ENCODE results near the gene ADGRL3. TPM values are rescaled to one million over a fixed set of nuclear protein-coding genes. Genes with fewer than 3 reads are reported as not detected.

Gene ADGRL3
- total RNA-seq, 4 donors from 2014 or later, result 0.67 to 4.6 (median 1.6) TPM

GRCh38 chr4:61889117-61889516 lies 689.0 kb downstream of the ADGRL3 start:
- WGBS, 2 donors, result 90 to 93% methylated on average over 1 of the region's 1 CpG
- Histone ChIP-seq H3K4me3 (replicated peaks in 1 of 3) (no peak overlapping the region), H3K36me3 (no peaks in the 10 kb centered on the region), H3K9me3 (no peaks in the 10 kb centered on the region), H3K27ac (no peak overlapping the region), H3K4me1 (no peaks in the 10 kb centered on the region), H3K27me3 (no peaks in the 10 kb centered on the region)
- TF ChIP-seq POLR2A (IDR thresholded peaks at IDR 0.05), result no peak
- TF ChIP-seq CTCF (IDR thresholded peaks at IDR 0.05), result no peak
- intact Hi-C loops (cut with DNase I), result no loop called here
- DNase-seq, result no peak

GRCh38 chr4:61890321-61890720 lies 690.2 kb downstream of the ADGRL3 start:
- 76 to 82% methylated on average over 3 of the region's 3 CpGs for WGBS, 2 donors
- Histone ChIP-seq H3K4me3 (replicated peaks in 1 of 3) (no peak overlapping the region), H3K36me3 (no peaks in the 10 kb centered on the region), H3K4me1 (no peaks in the 10 kb centered on the region), H3K27ac (no peak overlapping the region), H3K27me3 (no peaks in the 10 kb centered on the region), H3K9me3 (no peaks in the 10 kb centered on the region)
- TF ChIP-seq POLR2A (IDR thresholded peaks at IDR 0.05), result no peak
- no peak for TF ChIP-seq CTCF (IDR thresholded peaks at IDR 0.05)
- intact Hi-C loops (cut with DNase I), result no loop called here
- DNase-seq, result no peak

- intact Hi-C loops (cut with DNase I), result no loop called here
- no peak for DNase-seq
- Histone ChIP-seq H3K9me3 (no peaks in the 10 kb centered on the region), H3K27me3 (no peaks in the 10 kb centered on the region), H3K4me3 (replicated peaks in 1 of 3) (no peak overlapping the region), H3K27ac (no peak overlapping the region), H3K4me1 (no peaks in the 10 kb centered on the region), H3K36me3 (no peaks in the 10 kb centered on the region)
- TF ChIP-seq POLR2A (IDR thresholded peaks at IDR 0.05) (no peak), CTCF (IDR thresholded peaks at IDR 0.05) (no peak)
Observed at GRCh38 chr4:61891953-61892352, 691.8 kb downstream of the ADGRL3 start.

- DNase-seq, result no peak
- TF ChIP-seq POLR2A (IDR thresholded peaks at IDR 0.05) (no peak), CTCF (IDR thresholded peaks at IDR 0.05) (no peak)
- Histone ChIP-seq H3K27ac (no peak overlapping the region), H3K4me3 (replicated peaks in 1 of 3) (no peak overlapping the region), H3K9me3 (no peaks in the 10 kb centered on the region), H3K27me3 (no peaks in the 10 kb centered on the region), H3K36me3 (no peaks in the 10 kb centered on the region), H3K4me1 (no peaks in the 10 kb centered on the region)
- WGBS, 2 donors, result 86 to 94% methylated on average over 2 of the region's 2 CpGs
- intact Hi-C loops (cut with DNase I), result no loop called here
Observed at GRCh38 chr4:61896634-61897033, 696.5 kb downstream of the ADGRL3 start.

- WGBS, 2 donors, result 86 to 87% methylated on average over 4 of the region's 4 CpGs
- intact Hi-C loops (cut with DNase I), result no loop called here
- no peak for DNase-seq
Observed at GRCh38 chr4:61909031-61909430, 708.9 kb downstream of the ADGRL3 start.

More at GRCh38 chr4:61909031-61909430, 708.9 kb downstream of the ADGRL3 start:
- Histone ChIP-seq H3K4me1 (no peaks in the 10 kb centered on the region), H3K36me3 (no peaks in the 10 kb centered on the region), H3K9me3 (no peaks in the 10 kb centered on the region), H3K4me3 (replicated peaks in 1 of 3) (no peak overlapping the region), H3K27me3 (no peaks in the 10 kb centered on the region), H3K27ac (no peak overlapping the region)
- TF ChIP-seq CTCF (IDR thresholded peaks at IDR 0.05) (no peak), POLR2A (IDR thresholded peaks at IDR 0.05) (no peak)

Measured in thyroid gland (tissue), 4 donors.